Loucy (cell line): ENCODE results near the gene SLC25A12.

ENCODE experiments used
- H2AFZ ChIP-seq: fragments of 200-600 bp; sonication (generic); 2 replicates; pipeline ENCODE4 v1.6.0; 2016; ENCODE audit warnings: antibody characterized with exemption, mild to moderate bottlenecking, low read length, moderate library complexity
- H3F3A ChIP-seq: fragments of 200-600 bp; 2 replicates; pipeline ENCODE4 v1.6.0; 2016; ENCODE audit warnings: antibody characterized with exemption, low read depth, mild to moderate bottlenecking
- H3K27me3 ChIP-seq: fragments of 200-600 bp; sonication (generic); 2 replicates; pipeline ENCODE4 v1.6.1; 2014; ENCODE audit warnings: low read length, mild to moderate bottlenecking; ENCODE audit not compliant: insufficient read depth, poor library complexity, severe bottlenecking
- H3K36me3 ChIP-seq: fragments of 200-600 bp; sonication (generic); 2 replicates; pipeline ENCODE4 v1.6.1; 2016; ENCODE audit warnings: low read length; ENCODE audit not compliant: insufficient read depth
- H3K4me1 ChIP-seq: fragments of 200-600 bp; sonication (generic); 2 replicates; pipeline ENCODE4 v1.5.1; 2014; ENCODE audit warnings: low read length, mild to moderate bottlenecking; ENCODE audit not compliant: insufficient read depth, poor library complexity, severe bottlenecking
- H3K4me2 ChIP-seq: fragments of 200-600 bp; sonication (generic); 2 replicates; pipeline ENCODE4 v1.6.0; 2014; ENCODE audit warnings: antibody characterized with exemption, low read length, low read depth, mild to moderate bottlenecking; ENCODE audit not compliant: poor library complexity, severe bottlenecking
- H3K4me3 ChIP-seq: fragments of 200-600 bp; sonication (generic); 2 replicates; pipeline ENCODE4 v1.5.1; 2014; ENCODE audit warnings: low read length, mild to moderate bottlenecking, mixed read lengths; ENCODE audit not compliant: poor library complexity, severe bottlenecking
- H3K79me2 ChIP-seq: fragments of 200-600 bp; sonication (generic); 2 replicates; pipeline ENCODE4 v1.6.1; 2014; ENCODE audit warnings: low read length; ENCODE audit not compliant: insufficient read depth
- H3K9ac ChIP-seq: fragments of 200-600 bp; sonication (generic); 2 replicates; pipeline ENCODE4 v1.6.0; 2014; ENCODE audit warnings: mild to moderate bottlenecking, low read depth, low read length, moderate library complexity; ENCODE audit not compliant: poor library complexity, severe bottlenecking
- H3K9me2 ChIP-seq: fragments of 200-600 bp; sonication (generic); replicated peaks from 2 replicates; pipeline ENCODE4 v1.6.1; 2016; ENCODE audit warnings: low read depth, low read length, mixed read lengths
- H3K9me3 ChIP-seq: fragments of 200-600 bp; sonication (generic); 2 replicates; pipeline ENCODE4 v1.6.1; 2014; ENCODE audit warnings: mild to moderate bottlenecking, antibody characterized with exemption, low read length, low read depth; ENCODE audit not compliant: insufficient read depth
- H4K20me1 ChIP-seq: fragments of 200-600 bp; sonication (generic); 2 replicates; pipeline ENCODE4 v1.6.0; 2014; ENCODE audit warnings: antibody characterized with exemption, low read length, mild to moderate bottlenecking; ENCODE audit not compliant: insufficient read depth, poor library complexity, severe bottlenecking
- EZH2phosphoT487 ChIP-seq: fragments of 200-600 bp; IDR thresholded peaks from 2 replicates; pipeline ENCODE4 v1.6.1; 2018; ENCODE audit warnings: antibody characterized with exemption, mild to moderate bottlenecking, moderate library complexity, borderline replicate concordance
- TF ChIP-seq, protein P1 (sequence below): fragments of 200-600 bp; sonication (generic); conservative IDR thresholded peaks from 2 replicates; pipeline ENCODE4 v1.5.1; 2014; ENCODE audit warnings: mild to moderate bottlenecking, antibody characterized with exemption, low read length

SLC25A12 gene

GRCh38 chr2:171889808-171890207 is 4.2 kb downstream of the SLC25A12 start:
- TF ChIP-seq, protein P1, sequence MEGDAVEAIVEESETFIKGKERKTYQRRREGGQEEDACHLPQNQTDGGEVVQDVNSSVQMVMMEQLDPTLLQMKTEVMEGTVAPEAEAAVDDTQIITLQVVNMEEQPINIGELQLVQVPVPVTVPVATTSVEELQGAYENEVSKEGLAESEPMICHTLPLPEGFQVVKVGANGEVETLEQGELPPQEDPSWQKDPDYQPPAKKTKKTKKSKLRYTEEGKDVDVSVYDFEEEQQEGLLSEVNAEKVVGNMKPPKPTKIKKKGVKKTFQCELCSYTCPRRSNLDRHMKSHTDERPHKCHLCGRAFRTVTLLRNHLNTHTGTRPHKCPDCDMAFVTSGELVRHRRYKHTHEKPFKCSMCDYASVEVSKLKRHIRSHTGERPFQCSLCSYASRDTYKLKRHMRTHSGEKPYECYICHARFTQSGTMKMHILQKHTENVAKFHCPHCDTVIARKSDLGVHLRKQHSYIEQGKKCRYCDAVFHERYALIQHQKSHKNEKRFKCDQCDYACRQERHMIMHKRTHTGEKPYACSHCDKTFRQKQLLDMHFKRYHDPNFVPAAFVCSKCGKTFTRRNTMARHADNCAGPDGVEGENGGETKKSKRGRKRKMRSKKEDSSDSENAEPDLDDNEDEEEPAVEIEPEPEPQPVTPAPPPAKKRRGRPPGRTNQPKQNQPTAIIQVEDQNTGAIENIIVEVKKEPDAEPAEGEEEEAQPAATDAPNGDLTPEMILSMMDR, result no peak
- TF ChIP-seq EZH2phosphoT487, result no peak
- Histone ChIP-seq H3K4me2 (peak overlapping the region; percentile 29), H3K36me3 (no peaks in the 10 kb centered on the region), H4K20me1 (no peaks in the 10 kb centered on the region), H2AFZ (no peak overlapping the region), H3K4me1 (peaks cover 36% of the 10 kb centered on the region), H3K4me3 (peak overlapping the region; percentile 10), H3K9me3 (no peaks in the 10 kb centered on the region), H3K9me2 (no peaks in the 10 kb centered on the region), H3K9ac (no peak overlapping the region), H3K27me3 (no peaks in the 10 kb centered on the region), H3F3A (no peaks in the 10 kb centered on the region), H3K79me2 (peaks cover 33% of the 10 kb centered on the region)

- Histone ChIP-seq H3F3A (no peaks in the 10 kb centered on the region), H3K9me3 (no peaks in the 10 kb centered on the region), H3K9ac (no peak overlapping the region), H2AFZ (no peak overlapping the region), H3K4me3 (peak overlapping the region; percentile 10), H3K4me2 (peak overlapping the region; percentile 29), H3K79me2 (peaks cover 33% of the 10 kb centered on the region), H3K9me2 (no peaks in the 10 kb centered on the region), H3K27me3 (no peaks in the 10 kb centered on the region), H4K20me1 (no peaks in the 10 kb centered on the region), H3K36me3 (no peaks in the 10 kb centered on the region), H3K4me1 (peaks cover 32% of the 10 kb centered on the region)
- no peak for TF ChIP-seq EZH2phosphoT487
- TF ChIP-seq, protein P1, result no peak
Measured at GRCh38 chr2:171889333-171889732, 4.7 kb downstream of the SLC25A12 start.

GRCh38 chr2:171883275-171883893 is 10.7 kb downstream of the SLC25A12 start:
- H3K36me3 ChIP-seq, result no peaks in the 10 kb centered on the region
- no peaks in the 10 kb centered on the region for H3K9me3 ChIP-seq
- no peak for TF ChIP-seq EZH2phosphoT487
- TF ChIP-seq, protein P1, result no peak
- H2AFZ ChIP-seq, result no peak overlapping the region
- H3K79me2 ChIP-seq, result peaks cover 13% of the 10 kb centered on the region; the same call in 1 of the 2 replicates
- H3K9ac ChIP-seq, result no peak overlapping the region
- no peak overlapping the region for H3K4me3 ChIP-seq
- peaks cover 11% of the 10 kb centered on the region for H3K4me1 ChIP-seq
- no peak overlapping the region for H3K4me2 ChIP-seq
- H3K9me2 ChIP-seq, result no peaks in the 10 kb centered on the region
- H4K20me1 ChIP-seq, result peaks cover under 1% of the 10 kb centered on the region
- H3F3A ChIP-seq, result no peaks in the 10 kb centered on the region
- no peaks in the 10 kb centered on the region for H3K27me3 ChIP-seq
